ENCODE data around the gene ING1.
"Not testable (repeated sequence)": the region's sequence is repeated elsewhere in the genome, so short reads cannot be mapped to it uniquely, and the experiment has no call there.

Gene ING1

GRCh38 chr13:110713642-110713952 lies at the start of gene ING1:
Gene ING1 (plus strand): TSS chr13:110713700. CDS start chr13:110714150, 450 bp downstream.
- no peak for DNase-seq (ENCODE audit: low spot score)

GRCh38 chr13:110664041-110664440 lies 49.5 kb upstream of the ING1 start:
- DNase-seq (ENCODE audit: low spot score) = no peak

- DNase-seq (ENCODE audit: low spot score) = no peak
Measured at GRCh38 chr13:110664673-110665072, 48.8 kb upstream of the ING1 start.

- DNase-seq (ENCODE audit: low spot score) = no peak
Measured at GRCh38 chr13:110665491-110666254, 47.8 kb upstream of the ING1 start.

GRCh38 chr13:110666255-110666533 lies 47.3 kb upstream of the ING1 start:
- no peak for DNase-seq (ENCODE audit: low spot score)

GRCh38 chr13:110669036-110669435 lies 44.5 kb upstream of the ING1 start:
- DNase-seq (ENCODE audit: low spot score) = no peak

- not testable (repeated sequence) for DNase-seq (ENCODE audit: low spot score)
Measured at GRCh38 chr13:110669814-110670213, 43.7 kb upstream of the ING1 start.

GRCh38 chr13:110676595-110677587 lies 36.6 kb upstream of the ING1 start:
- DNase-seq (ENCODE audit: low spot score) = no peak

GRCh38 chr13:110677731-110678545 lies 35.6 kb upstream of the ING1 start:
- DNase-seq (ENCODE audit: low spot score) = no peak

GRCh38 chr13:110680852-110681251 lies 32.6 kb upstream of the ING1 start:
- no peak for DNase-seq (ENCODE audit: low spot score)

- DNase-seq (ENCODE audit: low spot score) = no peak
Measured at GRCh38 chr13:110681868-110682550, 31.5 kb upstream of the ING1 start.

- DNase-seq (ENCODE audit: low spot score) = no peak
Measured at GRCh38 chr13:110682746-110683145, 30.8 kb upstream of the ING1 start.

- DNase-seq (ENCODE audit: low spot score) = no peak
Measured at GRCh38 chr13:110683203-110683883, 30.2 kb upstream of the ING1 start.

GRCh38 chr13:110683921-110684320 lies 29.6 kb upstream of the ING1 start:
- no peak for DNase-seq (ENCODE audit: low spot score)

- DNase-seq (ENCODE audit: low spot score) = no peak
Measured at GRCh38 chr13:110684388-110685056, 29.0 kb upstream of the ING1 start.

- DNase-seq (ENCODE audit: low spot score) = no peak
Measured at GRCh38 chr13:110685305-110686020, 28.0 kb upstream of the ING1 start.

GRCh38 chr13:110687736-110688135 lies 25.8 kb upstream of the ING1 start:
- DNase-seq (ENCODE audit: low spot score) = no peak

GRCh38 chr13:110689041-110689440 lies 24.5 kb upstream of the ING1 start:
- DNase-seq (ENCODE audit: low spot score) = no peak

GRCh38 chr13:110689711-110690110 lies 23.8 kb upstream of the ING1 start:
- no peak for DNase-seq (ENCODE audit: low spot score)

GRCh38 chr13:110690516-110690915 lies 23.0 kb upstream of the ING1 start:
- DNase-seq (ENCODE audit: low spot score) = no peak

All from putamen (tissue), 1 donor.